Ureter (tissue), 1 donor: ENCODE measurements around the gene EMX1. TPM values are rescaled to one million over a fixed set of nuclear protein-coding genes. Genes with fewer than 3 reads are reported as not detected.
A peak's percentile ranks its signal among the peaks of the same experiment; 100 is the strongest.
"Not testable (repeated sequence)": the region's sequence is repeated elsewhere in the genome, so short reads cannot be mapped to it uniquely, and the experiment has no call there.

Experiments used
- DNase-seq: peaks from one replicate; pipeline ENCODE4 v3.0.0-alpha.2; 2020; ENCODE audit warnings: low spot score
- total RNA-seq: library from RNA; stranded (reverse); gene quantifications from one replicate; pipeline ENCODE4 v1.2.4, GENCODE V29; 2023
- donor health status: DM: yes; HTN: yes; CAD: no.

Gene EMX1
- total RNA-seq, 1 donor from 2014 or later: not detected

DNA sequence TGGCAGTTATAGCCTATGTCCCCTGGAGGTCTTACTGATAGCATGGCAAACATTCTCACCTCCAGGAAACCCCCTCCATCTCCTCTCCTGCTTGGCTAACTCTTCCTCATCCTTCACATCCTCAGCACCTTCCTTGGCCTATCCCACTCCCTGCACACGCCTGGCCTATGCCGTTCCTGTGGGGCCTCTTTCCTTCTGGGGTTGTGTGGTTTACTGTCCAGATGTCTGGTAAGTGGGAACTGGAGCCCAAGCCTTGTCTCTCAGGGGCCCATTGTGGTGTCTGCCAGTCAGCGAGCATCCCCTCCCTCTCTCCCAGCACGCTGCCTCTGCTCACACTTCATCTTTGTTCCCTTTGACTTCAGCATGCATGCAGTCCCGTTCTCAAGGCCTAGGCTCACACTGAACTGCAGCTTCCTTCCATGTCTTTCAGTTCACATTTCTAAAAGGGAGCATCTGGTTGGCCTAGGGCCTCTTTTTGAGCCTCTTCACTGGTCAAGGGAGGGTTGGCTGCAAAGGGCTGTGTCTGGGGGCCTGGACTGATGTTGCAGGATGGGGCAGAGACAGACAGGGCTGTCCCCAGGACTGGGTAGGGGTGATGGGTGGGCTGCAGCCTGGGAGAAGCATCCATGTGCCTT, 17.0 kb upstream of the EMX1 start:
- no peak for DNase-seq

- DNase-seq: no peak
Observed at GRCh38 chr2:72901426-72901825, 15.9 kb upstream of the EMX1 start.

DNA sequence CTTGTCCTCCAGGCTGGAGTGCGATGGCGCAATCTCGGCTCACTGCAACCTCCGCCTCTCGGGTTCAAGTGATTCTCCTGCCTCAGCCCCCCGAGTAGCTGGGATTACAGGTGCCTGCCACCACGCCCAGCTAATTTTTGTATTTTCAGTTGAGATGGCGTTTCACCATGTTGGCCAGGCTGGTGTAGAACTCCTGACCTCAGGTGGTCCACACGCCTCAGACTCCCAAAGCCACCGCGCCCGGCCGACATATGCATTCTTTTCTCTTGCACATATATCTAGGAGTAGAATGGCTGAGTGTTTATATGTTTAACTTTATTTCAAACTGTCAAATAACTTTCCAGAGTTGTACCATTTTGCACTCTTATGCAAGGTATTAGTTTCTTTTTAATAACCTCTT, 9.9 kb upstream of the EMX1 start:
- not testable (repeated sequence) for DNase-seq

DNA sequence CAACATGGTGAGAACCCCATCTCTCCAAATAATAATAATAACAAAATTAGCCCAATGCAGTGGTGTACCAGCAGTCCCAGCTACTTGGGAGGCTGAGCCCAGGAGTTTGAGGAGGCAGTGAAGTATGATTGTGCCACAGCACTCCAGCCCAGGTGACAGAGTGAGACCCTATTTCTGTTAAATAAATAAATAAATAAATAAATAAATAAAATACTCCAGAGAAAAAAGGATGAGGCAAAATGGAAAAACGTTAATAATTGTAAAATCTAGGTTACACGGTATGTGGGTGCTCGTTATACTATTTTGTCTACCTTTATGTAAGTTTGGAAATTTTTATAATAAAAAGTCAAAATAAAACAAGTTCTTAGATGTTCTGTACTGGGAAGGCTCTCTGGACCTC, 8.6 kb upstream of the EMX1 start:
- DNase-seq: no peak

GRCh38 chr2:72911256-72911655, 6.1 kb upstream of the EMX1 start:
- DNase-seq: no peak

- no peak for DNase-seq
Observed at GRCh38 chr2:72913486-72914205, 3.7 kb upstream of the EMX1 start.

DNA sequence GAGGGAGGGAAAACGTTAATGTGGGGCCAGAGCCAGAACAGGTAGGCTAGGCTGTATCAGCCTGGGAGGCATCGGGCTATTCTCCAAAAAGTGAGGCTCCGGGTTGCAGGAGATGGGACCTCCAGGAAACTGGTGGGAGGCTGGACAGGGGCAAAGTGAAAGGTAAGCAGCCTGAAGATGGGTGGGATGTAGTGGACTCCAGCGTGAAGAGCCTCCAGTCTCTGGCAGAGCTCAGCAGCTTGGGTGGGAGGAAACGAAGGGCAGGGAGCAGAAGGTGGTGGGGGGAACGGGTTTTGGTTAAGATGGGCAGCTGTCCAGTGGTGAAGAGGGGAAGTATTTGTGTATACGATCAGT, 3.1 kb upstream of the EMX1 start:
- DNase-seq: no peak

DNA sequence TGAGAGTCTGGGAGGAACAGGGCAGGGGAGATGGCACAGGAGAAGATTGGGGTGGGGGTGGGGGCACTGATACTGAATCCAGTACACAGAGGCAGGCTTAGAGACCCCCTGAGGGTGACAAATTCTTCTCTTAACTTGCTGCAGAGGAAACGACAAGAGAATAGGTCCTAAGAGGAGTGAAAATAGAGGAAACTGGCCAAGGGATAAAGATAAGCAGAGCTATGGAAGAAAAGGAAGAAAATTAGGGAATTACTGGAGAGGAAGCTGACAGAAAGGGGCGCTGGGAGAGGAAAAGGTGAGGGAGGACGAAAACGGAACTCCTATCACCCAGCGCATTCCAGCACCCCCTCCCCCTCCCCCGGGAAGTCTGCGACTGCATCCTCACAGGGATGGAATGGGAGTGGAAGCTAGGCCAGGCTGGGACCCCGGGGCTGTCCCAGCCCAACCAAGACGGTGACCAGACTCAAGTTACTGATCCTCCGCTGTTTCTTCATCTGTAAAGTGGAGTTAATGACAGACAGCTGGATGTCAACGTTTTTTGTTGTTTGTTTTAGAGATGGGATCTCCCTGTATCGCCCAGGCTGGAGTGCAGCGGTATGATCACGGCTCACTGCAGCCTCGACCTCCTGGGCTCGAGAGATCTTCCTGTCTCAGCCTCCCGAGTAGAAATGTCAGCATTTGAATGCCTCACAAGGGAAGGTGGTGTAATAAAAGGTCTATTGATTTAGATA, 2.6 kb upstream of the EMX1 start:
- DNase-seq: no peak

- DNase-seq: no peak
Observed at GRCh38 chr2:72915320-72915906, 1.9 kb upstream of the EMX1 start.

GRCh38 chr2:72915907-72916742, 1.2 kb upstream of the EMX1 start:
- DNase-seq: no peak

DNA sequence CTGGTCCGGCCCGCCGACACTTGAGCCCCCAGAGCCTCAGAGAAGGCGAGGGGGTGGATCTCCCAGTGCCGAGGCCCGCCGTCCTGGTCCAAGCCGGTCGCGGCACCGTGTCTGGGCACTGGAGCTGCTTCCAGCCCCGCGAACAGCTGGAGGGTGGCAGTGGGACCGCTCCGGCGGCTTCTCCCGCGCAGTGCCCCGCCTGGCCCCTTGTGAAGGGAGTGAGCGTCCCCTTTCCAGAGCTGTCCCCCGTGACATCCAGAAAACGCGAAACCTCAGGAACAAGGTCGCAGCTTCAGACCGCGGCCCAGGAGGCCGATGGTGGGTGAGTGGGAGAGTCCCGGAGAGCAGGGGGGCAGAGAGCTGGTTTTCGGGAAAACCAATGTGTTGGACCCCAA, 579 bp upstream of the EMX1 start:
- DNase-seq: no peak

GRCh38 chr2:72917877-72918553, 696 bp downstream of the EMX1 start:
- DNase-seq: no peak

- peak; percentile 30 for DNase-seq
Observed at GRCh38 chr2:72919414-72920317, 2.3 kb downstream of the EMX1 start.

DNA sequence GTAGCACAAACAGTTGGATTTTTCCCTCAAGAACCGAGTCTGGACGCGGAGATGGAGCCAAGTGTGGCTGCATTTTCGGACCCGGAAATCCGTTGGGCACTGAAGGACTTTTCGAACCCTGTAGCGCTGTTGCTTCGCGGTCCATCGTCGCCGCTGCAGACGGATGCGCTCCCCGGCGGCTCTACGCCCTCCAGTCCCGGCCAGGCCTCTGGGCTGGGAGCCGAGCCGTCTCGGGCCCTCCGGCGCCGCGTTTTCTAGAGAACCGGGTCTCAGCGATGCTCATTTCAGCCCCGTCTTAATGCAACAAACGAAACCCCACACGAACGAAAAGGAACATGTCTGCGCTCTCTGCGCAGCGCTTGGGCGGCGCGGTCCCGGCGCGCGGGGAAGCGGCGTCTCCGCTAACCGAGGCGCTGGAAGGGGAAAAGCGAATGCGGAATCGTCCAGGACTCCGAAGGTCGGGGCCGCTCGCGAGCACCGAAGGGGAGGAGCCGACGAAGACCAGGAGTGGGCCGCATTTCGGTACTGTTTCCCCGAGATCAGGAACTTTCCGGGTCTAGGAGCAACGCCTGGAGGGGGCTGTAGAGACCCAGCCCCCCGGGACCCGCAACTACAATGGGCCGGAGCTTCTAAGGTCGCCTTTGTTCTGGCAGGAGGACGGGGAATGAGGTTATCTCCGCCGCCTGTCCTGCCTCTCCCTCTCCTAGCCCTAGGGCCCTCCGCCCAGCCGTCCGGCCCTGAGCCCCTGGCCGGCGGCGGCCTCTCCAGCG, 3.2 kb downstream of the EMX1 start:
- DNase-seq: no peak

- no peak for DNase-seq
Observed at GRCh38 chr2:72921088-72921851, 4.0 kb downstream of the EMX1 start.

DNA sequence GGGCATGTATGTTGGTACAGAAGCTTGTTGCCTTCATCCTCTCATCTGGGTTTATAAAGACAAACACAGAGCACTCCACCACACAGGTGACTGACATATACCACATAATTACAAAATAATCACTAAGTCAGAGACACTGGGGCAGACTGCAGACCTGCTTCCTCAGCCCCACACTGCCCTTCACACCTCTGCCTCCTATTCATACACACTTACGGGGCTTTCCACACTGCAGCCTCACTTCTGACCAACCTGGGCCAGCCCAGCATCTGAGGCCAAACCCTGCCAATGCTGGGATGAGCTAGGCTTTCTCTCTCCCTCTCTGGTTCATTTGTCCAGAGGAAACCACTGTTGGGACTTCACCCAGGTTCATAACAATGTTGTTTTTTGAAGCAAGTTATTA, 4.5 kb downstream of the EMX1 start:
- DNase-seq: no peak

DNA sequence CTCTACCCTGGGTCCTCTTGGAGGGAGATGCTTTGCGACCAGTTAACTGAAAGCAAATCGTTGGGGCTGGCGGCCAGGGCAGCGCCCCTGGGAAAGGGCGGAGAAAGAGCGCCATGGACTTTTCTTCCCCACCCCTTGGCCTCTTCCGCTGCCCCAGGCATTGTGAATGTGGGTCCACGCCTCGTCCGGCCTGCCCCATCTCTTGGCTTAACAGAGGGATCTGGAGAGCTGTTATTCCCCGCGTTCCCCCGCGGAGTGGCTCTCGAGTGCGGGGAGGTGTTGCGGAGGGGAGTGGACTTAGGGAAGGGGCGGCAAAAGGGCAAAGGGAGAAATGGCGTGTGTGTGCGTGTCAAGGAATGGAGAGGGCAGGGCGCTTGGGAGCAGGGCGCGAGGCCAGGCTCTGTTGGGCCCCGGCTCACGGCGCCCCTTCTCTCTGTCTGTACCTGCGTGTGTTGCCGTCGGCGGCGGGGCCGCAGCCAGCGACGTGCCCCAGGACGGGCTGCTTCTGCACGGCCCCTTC, 6.6 kb downstream of the EMX1 start:
- DNase-seq: peak; percentile 31
